ENCODE data around the gene RECK.

- TF ChIP-seq CTCF (conservative IDR thresholded peaks at IDR 0.05), result peak; percentile 100
- no peak for TF ChIP-seq ZFX (IDR thresholded peaks at IDR 0.05)
These were observed 27.9 kb upstream of the RECK start for GRCh38 chr9:36008774-36009300.
